Transverse colon (tissue), 3 donors: ENCODE results near the gene EP400.

Experiments used
- POLR2A ChIP-seq: fragments of 450-650 bp; IDR thresholded peaks from one replicate; pipeline ENCODE4 v1.6.1; 2016; ENCODE audit warnings: antibody characterized with exemption, mild to moderate bottlenecking, moderate library complexity
- TF ChIP-seq, protein P1 (sequence below), 5 experiments: fragments of 200-600 bp in 3 of 5; fragments of 450-650 bp in 2 of 5; sonication (generic) in 3 of 5; IDR thresholded peaks; 1 replicate in 2 of 5; 2 replicates in 3 of 5; pipeline ENCODE4 v1.5.1; 2016 to 2017; ENCODE audit warnings: antibody characterized with exemption in 5 of 5, inconsistent platforms in 3 of 5, mild to moderate bottlenecking in 2 of 5, moderate library complexity in 1 of 5

GRCh38 chr12:132014092-132014914 is 64.6 kb downstream of the EP400 start:
- TF ChIP-seq, protein P1, sequence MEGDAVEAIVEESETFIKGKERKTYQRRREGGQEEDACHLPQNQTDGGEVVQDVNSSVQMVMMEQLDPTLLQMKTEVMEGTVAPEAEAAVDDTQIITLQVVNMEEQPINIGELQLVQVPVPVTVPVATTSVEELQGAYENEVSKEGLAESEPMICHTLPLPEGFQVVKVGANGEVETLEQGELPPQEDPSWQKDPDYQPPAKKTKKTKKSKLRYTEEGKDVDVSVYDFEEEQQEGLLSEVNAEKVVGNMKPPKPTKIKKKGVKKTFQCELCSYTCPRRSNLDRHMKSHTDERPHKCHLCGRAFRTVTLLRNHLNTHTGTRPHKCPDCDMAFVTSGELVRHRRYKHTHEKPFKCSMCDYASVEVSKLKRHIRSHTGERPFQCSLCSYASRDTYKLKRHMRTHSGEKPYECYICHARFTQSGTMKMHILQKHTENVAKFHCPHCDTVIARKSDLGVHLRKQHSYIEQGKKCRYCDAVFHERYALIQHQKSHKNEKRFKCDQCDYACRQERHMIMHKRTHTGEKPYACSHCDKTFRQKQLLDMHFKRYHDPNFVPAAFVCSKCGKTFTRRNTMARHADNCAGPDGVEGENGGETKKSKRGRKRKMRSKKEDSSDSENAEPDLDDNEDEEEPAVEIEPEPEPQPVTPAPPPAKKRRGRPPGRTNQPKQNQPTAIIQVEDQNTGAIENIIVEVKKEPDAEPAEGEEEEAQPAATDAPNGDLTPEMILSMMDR (IDR thresholded peaks at IDR 0.05), result no peak
- no peak for TF ChIP-seq POLR2A
